HepG2 (cell line): ENCODE data around the gene ZNRF3. TPM values are rescaled to one million over a fixed set of nuclear protein-coding genes. Genes with fewer than 3 reads are reported as not detected.

Experiments used
- DZIP1 ChIP-seq: sonication (generic); formaldehyde crosslinking; IDR thresholded peaks from 2 replicates; pipeline ENCODE4 v1.5.0; 2020; ENCODE audit warnings: mild to moderate bottlenecking, missing genetic modification reagents
- MATR3 ChIP-seq: sonication (generic); formaldehyde crosslinking; IDR thresholded peaks from 2 replicates; pipeline ENCODE4 v1.4.0; 2020; ENCODE audit warnings: missing genetic modification reagents
- NR2F6 ChIP-seq, 2 experiments: IDR thresholded peaks; 2 replicates each; pipeline ENCODE4 v1.6.1; 2016; ENCODE audit warnings: antibody characterized with exemption in 1 of 2, mild to moderate bottlenecking in 1 of 2
- POLR2AphosphoS5 ChIP-seq: IDR thresholded peaks from 2 replicates; pipeline ENCODE4 v1.6.1; 2012; ENCODE audit warnings: low read depth, low read length
- SMARCE1 ChIP-seq: fragments of 450-650 bp; IDR thresholded peaks from 2 replicates; pipeline ENCODE4 v1.6.1; 2017; ENCODE audit warnings: borderline replicate concordance
- SP5 ChIP-seq: IDR thresholded peaks from 2 replicates; pipeline ENCODE4 v1.6.1; 2016; ENCODE audit warnings: low read depth, borderline replicate concordance
- ZBTB40 ChIP-seq, 2 experiments: fragments of 450-650 bp in 1 of 2; sonication (generic) in 1 of 2; formaldehyde crosslinking in 1 of 2; IDR thresholded peaks; 2 replicates each; pipeline versions ENCODE4 v1.6.1 to v1.8.0; 2016 to 2022; ENCODE audit warnings: antibody characterized with exemption in 1 of 2, mild to moderate bottlenecking in 1 of 2, missing genetic modification reagents in 1 of 2
- ZBTB7B ChIP-seq: sonication (generic); formaldehyde crosslinking; IDR thresholded peaks from 2 replicates; pipeline ENCODE4 v1.4.0; 2020; ENCODE audit warnings: missing genetic modification reagents
- ZNF10 ChIP-seq: sonication (generic); formaldehyde crosslinking; IDR thresholded peaks from 2 replicates; pipeline ENCODE4 v1.4.0; 2020; ENCODE audit warnings: mild to moderate bottlenecking, low read depth, missing genetic modification reagents, borderline replicate concordance
- ZNF609 ChIP-seq: sonication (generic); formaldehyde crosslinking; IDR thresholded peaks from 2 replicates; pipeline ENCODE4 v1.4.0; 2020; ENCODE audit warnings: mild to moderate bottlenecking, missing genetic modification reagents, borderline replicate concordance
- ZNF672 ChIP-seq: sonication (generic); formaldehyde crosslinking; IDR thresholded peaks from 2 replicates; pipeline ENCODE4 v1.8.1; 2022; ENCODE audit warnings: missing genetic modification reagents
- ZSCAN20 ChIP-seq: sonication (generic); formaldehyde crosslinking; IDR thresholded peaks from 2 replicates; pipeline ENCODE4 v1.4.0; 2020; ENCODE audit warnings: missing genetic modification reagents, mild to moderate bottlenecking, borderline replicate concordance
- polyA plus RNA-seq, 8 experiments: library from polyadenylated mRNA; depleted of rRNA in 3 of 8; stranded (reverse) in 7 of 8; unstranded in 1 of 8; fragments of >200 nt; fragmentation: Illumina TruSeq in 4 of 8; extraction: Trizol in 4 of 8; gene quantifications; 2 replicates each; pipeline versions ENCODE4 v1.2.1 to v1.2.3, GENCODE V29; 2011 to 2016; ENCODE audit warnings: low read depth in 4 of 8, missing spikeins in 1 of 8, mixed read lengths in 1 of 8; ENCODE audit not compliant: insufficient read depth in 1 of 8
- total RNA-seq, 5 experiments: library from RNA; depleted of rRNA; stranded (reverse); fragments of >200 nt; fragmentation: Illumina TruSeq; extraction: Trizol; gene quantifications; 2 replicates each; pipeline ENCODE4 v1.2.3, GENCODE V29; 2016; ENCODE audit warnings: low read depth in 1 of 5

Gene ZNRF3
- total and polyA plus RNA-seq, 2 of the 13 experiments (the other 11 are each of a cell fraction or from before 2014, with no cell fraction given) = 20.3 to 36.7 TPM

GRCh38 chr22:28922540-28923244 lies 39.3 kb downstream of the ZNRF3 start (continued):
- TF ChIP-seq ZBTB7B (CRISPR knock-in tag) = peak; percentile 79
- TF ChIP-seq MATR3 (CRISPR knock-in tag) = no peak
- TF ChIP-seq ZNF10 (CRISPR knock-in tag) = no peak
- TF ChIP-seq ZSCAN20 (CRISPR knock-in tag) = no peak
- peak; percentile 78; the same call in 1 of the 2 replicates for TF ChIP-seq ZNF609 (CRISPR knock-in tag)
- peak; percentile 47 for TF ChIP-seq NR2F6 (IDR thresholded peaks at IDR 0.05)
- TF ChIP-seq NR2F6 (CRISPR knock-in tag; IDR thresholded peaks at IDR 0.05) = peak; percentile 73; the same call in 1 of the 2 replicates
- no peak for TF ChIP-seq SMARCE1
- TF ChIP-seq ZNF672 = no peak
- no peak for TF ChIP-seq ZBTB40 (IDR thresholded peaks at IDR 0.05)
- TF ChIP-seq ZBTB40 (CRISPR knock-in tag; IDR thresholded peaks at IDR 0.05) = no peak
- TF ChIP-seq DZIP1 (CRISPR knock-in tag) = no peak
- peak; percentile 59; the same call in 1 of the 2 replicates for TF ChIP-seq SP5 (CRISPR knock-in tag)
- TF ChIP-seq POLR2AphosphoS5 = no peak
